Measurements from ENCODE around the gene INAVA. TPM values are rescaled to one million over a fixed set of nuclear protein-coding genes. Genes with fewer than 3 reads are reported as not detected.

The INAVA gene
- total and polyA plus RNA-seq, 9 of the 15 experiments (the other 6 are each of a cell fraction or from before 2014, with no cell fraction given): 0.09 TPM; not detected in 8

- in situ Hi-C loops (cut with MboI) (no loop called here), intact Hi-C loops (cut with micrococcal nuclease) (no loop called here)
- ChIA-PET POLR2A (no interaction called here), CTCF (ENCODE audit: low intra/inter-chr PET ratio) (no interaction called here)
- Histone ChIP-seq H2AFZ (ENCODE audit: low read depth, low read length) (no peak overlapping the region), H3K9me3 (replicated peaks; ENCODE audit: control insufficient read depth, insufficient read depth, low read depth, low read length) (no peaks in the 10 kb centered on the region), H3K4me1 (replicated peaks in 1 of 2; ENCODE audit: control insufficient read depth in 2 of 2, insufficient read depth in 2 of 2, low read length in 2 of 2) (no peaks in the 10 kb centered on the region), H3K27ac (ENCODE audit: extremely low read depth, low read depth, low read length) (no peak overlapping the region), H3K9ac (ENCODE audit: insufficient read depth in 1 of 2, low read depth in 2 of 2, low read length in 2 of 2) (no peak overlapping the region), H3K9me1 (ENCODE audit: control insufficient read depth, insufficient read depth, low read length) (no peaks in the 10 kb centered on the region), H3K4me2 (ENCODE audit: insufficient read depth, low read length) (no peak overlapping the region), H3K36me3 (ENCODE audit: control insufficient read depth, insufficient read depth, low read length) (no peaks in the 10 kb centered on the region), H3K4me3 (no peak overlapping the region), H4K20me1 (replicated peaks; ENCODE audit: control insufficient read depth, insufficient read depth, low read length) (0 out of 2 replicates have a peak, but pooled peaks cover 7% of the 10 kb centered on the region), H3K79me2 (ENCODE audit: control insufficient read depth, insufficient read depth, low read length) (no peaks in the 10 kb centered on the region), H3K27me3 (ENCODE audit: control insufficient read depth in 2 of 2, insufficient read depth in 2 of 2, low read length in 2 of 2) (peaks cover 22 to 33% of the 10 kb centered on the region in 2 experiments)
- DNase-seq (ENCODE audit: extremely low read depth in 1 of 4, low spot score in 3 of 4) (no peak), ATAC-seq (no peak), FAIRE-seq (no peak)
- no peak for TF ChIP-seq CC2D1A (IDR thresholded peaks at IDR 0.05)
- TF ChIP-seq, protein P1, sequence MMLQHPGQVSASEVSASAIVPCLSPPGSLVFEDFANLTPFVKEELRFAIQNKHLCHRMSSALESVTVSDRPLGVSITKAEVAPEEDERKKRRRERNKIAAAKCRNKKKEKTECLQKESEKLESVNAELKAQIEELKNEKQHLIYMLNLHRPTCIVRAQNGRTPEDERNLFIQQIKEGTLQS (IDR thresholded peaks at IDR 0.05): no peak
- TF ChIP-seq, protein P1 (CRISPR knock-in tag; conservative IDR thresholded peaks at IDR 0.05): no peak
- TF ChIP-seq SNIP1 (IDR thresholded peaks at IDR 0.05; ENCODE audit: low read depth): no peak
- no peak for TF ChIP-seq KLF6 (CRISPR knock-in tag; IDR thresholded peaks at IDR 0.05; ENCODE audit: borderline replicate concordance)
- no peak for TF ChIP-seq SMAD2 (IDR thresholded peaks at IDR 0.05; ENCODE audit: low read depth, low read length)
- no peak for TF ChIP-seq ZNF699 (CRISPR knock-in tag; IDR thresholded peaks at IDR 0.05; ENCODE audit: insufficient replicate concordance)
- no peak for TF ChIP-seq MTF1 (CRISPR knock-in tag; IDR thresholded peaks at IDR 0.05; ENCODE audit: borderline replicate concordance)
- TF ChIP-seq HDAC2 (IDR thresholded peaks at IDR 0.05): no peak
- no peak for TF ChIP-seq MCM5 (IDR thresholded peaks at IDR 0.05; ENCODE audit: low read depth)
- no peak for TF ChIP-seq EHMT2 (IDR thresholded peaks at IDR 0.05)
- no peak for TF ChIP-seq NUFIP1 (IDR thresholded peaks at IDR 0.05; ENCODE audit: partially characterized antibody)
- TF ChIP-seq, protein P2, sequence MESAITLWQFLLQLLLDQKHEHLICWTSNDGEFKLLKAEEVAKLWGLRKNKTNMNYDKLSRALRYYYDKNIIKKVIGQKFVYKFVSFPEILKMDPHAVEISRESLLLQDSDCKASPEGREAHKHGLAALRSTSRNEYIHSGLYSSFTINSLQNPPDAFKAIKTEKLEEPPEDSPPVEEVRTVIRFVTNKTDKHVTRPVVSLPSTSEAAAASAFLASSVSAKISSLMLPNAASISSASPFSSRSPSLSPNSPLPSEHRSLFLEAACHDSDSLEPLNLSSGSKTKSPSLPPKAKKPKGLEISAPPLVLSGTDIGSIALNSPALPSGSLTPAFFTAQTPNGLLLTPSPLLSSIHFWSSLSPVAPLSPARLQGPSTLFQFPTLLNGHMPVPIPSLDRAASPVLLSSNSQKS (CRISPR knock-in tag; IDR thresholded peaks at IDR 0.05): no peak
- TF ChIP-seq HOXB6 (CRISPR knock-in tag; IDR thresholded peaks at IDR 0.05; ENCODE audit: borderline replicate concordance): no peak
- TF ChIP-seq MCM3 (IDR thresholded peaks at IDR 0.05): no peak
- no peak for TF ChIP-seq SAP30 (IDR thresholded peaks at IDR 0.05; ENCODE audit: borderline replicate concordance, insufficient read depth, low read depth, low read length, poor library complexity, severe bottlenecking)
- no peak for TF ChIP-seq FOXM1 (IDR thresholded peaks at IDR 0.05; ENCODE audit: low read depth)
- no peak for TF ChIP-seq FOXM1 (CRISPR knock-in tag; IDR thresholded peaks at IDR 0.05; ENCODE audit: low read depth)
- no peak for TF ChIP-seq SP1 (CRISPR knock-in tag; IDR thresholded peaks at IDR 0.05)
- no peak for TF ChIP-seq PYGO2 (tag; IDR thresholded peaks at IDR 0.05)
- 0% methylated on average over 2 of the region's 3 CpGs for WGBS (ENCODE audit: insufficient coverage, low coverage, missing lambda C conversion rate)
- BruUV-seq (replicated peaks): no TSS peak
Observed at GRCh38 chr1:200866116-200866515, 28.6 kb upstream of the INAVA start.
